ENCODE results near the gene CRACR2A.

- TF ChIP-seq, protein P1, sequence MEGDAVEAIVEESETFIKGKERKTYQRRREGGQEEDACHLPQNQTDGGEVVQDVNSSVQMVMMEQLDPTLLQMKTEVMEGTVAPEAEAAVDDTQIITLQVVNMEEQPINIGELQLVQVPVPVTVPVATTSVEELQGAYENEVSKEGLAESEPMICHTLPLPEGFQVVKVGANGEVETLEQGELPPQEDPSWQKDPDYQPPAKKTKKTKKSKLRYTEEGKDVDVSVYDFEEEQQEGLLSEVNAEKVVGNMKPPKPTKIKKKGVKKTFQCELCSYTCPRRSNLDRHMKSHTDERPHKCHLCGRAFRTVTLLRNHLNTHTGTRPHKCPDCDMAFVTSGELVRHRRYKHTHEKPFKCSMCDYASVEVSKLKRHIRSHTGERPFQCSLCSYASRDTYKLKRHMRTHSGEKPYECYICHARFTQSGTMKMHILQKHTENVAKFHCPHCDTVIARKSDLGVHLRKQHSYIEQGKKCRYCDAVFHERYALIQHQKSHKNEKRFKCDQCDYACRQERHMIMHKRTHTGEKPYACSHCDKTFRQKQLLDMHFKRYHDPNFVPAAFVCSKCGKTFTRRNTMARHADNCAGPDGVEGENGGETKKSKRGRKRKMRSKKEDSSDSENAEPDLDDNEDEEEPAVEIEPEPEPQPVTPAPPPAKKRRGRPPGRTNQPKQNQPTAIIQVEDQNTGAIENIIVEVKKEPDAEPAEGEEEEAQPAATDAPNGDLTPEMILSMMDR (IDR thresholded peaks at IDR 0.05; ENCODE audit: poor library complexity, severe bottlenecking), result no peak
- TF ChIP-seq TAF1 (IDR thresholded peaks at IDR 0.05; ENCODE audit: low read depth) (no peak), RAD21 (conservative IDR thresholded peaks at IDR 0.05) (no peak), REST (IDR thresholded peaks at IDR 0.05; ENCODE audit: borderline replicate concordance) (no peak), EP300 (conservative IDR thresholded peaks at IDR 0.05; ENCODE audit: poor library complexity, severe bottlenecking) (no peak), MXI1 (conservative IDR thresholded peaks at IDR 0.05; ENCODE audit: poor library complexity, severe bottlenecking) (no peak), POLR2AphosphoS5 (IDR thresholded peaks at IDR 0.05) (no peak), SMC3 (conservative IDR thresholded peaks at IDR 0.05; ENCODE audit: poor library complexity) (no peak), EZH2 (IDR thresholded peaks at IDR 0.05; ENCODE audit: borderline replicate concordance, insufficient read depth, low read length, poor library complexity, severe bottlenecking) (no peak)
Measured at GRCh38 chr12:3720772-3721171, 32.1 kb downstream of the CRACR2A start.

Data from neural cell (in vitro differentiated cells).